GM18507 (cell line): ENCODE data around the gene TDRD3.

Experiments used
- DNase-seq: peaks from one replicate; pipeline ENCODE4 v3.0.0; 2011; ENCODE audit warnings: low read depth; ENCODE audit not compliant: insufficient read length; ENCODE audit errors: extremely low spot score
- FAIRE-seq: peaks from 2 replicates; lab custom pipeline; 2011; peaks lifted over from hg19 to GRCh38; lab: Jason Lieb, UNC

TDRD3 gene

GRCh38 chr13:60617991-60618733 is 221.1 kb downstream of the TDRD3 start:
- no peak for FAIRE-seq
- DNase-seq: no peak

- no peak for FAIRE-seq
Measured at GRCh38 chr13:60619461-60619860, 222.4 kb downstream of the TDRD3 start.

GRCh38 chr13:60620611-60621395 is 223.8 kb downstream of the TDRD3 start:
- FAIRE-seq (no peak), DNase-seq (no peak)

More at GRCh38 chr13:60619461-60619860, 222.4 kb downstream of the TDRD3 start:
- no peak for DNase-seq

GRCh38 chr13:60623151-60623550 is 226.1 kb downstream of the TDRD3 start:
- no peak for DNase-seq
- FAIRE-seq: no peak
